ENCODE results near the gene TECPR1.
A peak's percentile ranks its signal among the peaks of the same experiment; 100 is the strongest.

The TECPR1 gene

GRCh38 chr7:98186452-98187137 lies 65.4 kb downstream of the TECPR1 start:
- no peak for DNase-seq

- DNase-seq = no peak
These were observed 66.9 kb downstream of the TECPR1 start for GRCh38 chr7:98185101-98185500.

GRCh38 chr7:98180751-98181150 lies 71.3 kb downstream of the TECPR1 start:
- no peak for DNase-seq

GRCh38 chr7:98178762-98179490 lies 73.1 kb downstream of the TECPR1 start:
- no peak for DNase-seq

GRCh38 chr7:98178321-98178720 lies 73.7 kb downstream of the TECPR1 start:
- DNase-seq = no peak

GRCh38 chr7:98177553-98177952 lies 74.5 kb downstream of the TECPR1 start:
- no peak for DNase-seq

GRCh38 chr7:98175260-98175940 lies 76.6 kb downstream of the TECPR1 start:
- no peak for DNase-seq

- DNase-seq = no peak
These were observed 77.4 kb downstream of the TECPR1 start for GRCh38 chr7:98174334-98175259.

GRCh38 chr7:98171449-98171848 lies 80.6 kb downstream of the TECPR1 start:
- DNase-seq = no peak

- DNase-seq = no peak
These were observed 81.1 kb downstream of the TECPR1 start for GRCh38 chr7:98170966-98171365.

- DNase-seq = no peak
These were observed 83.0 kb downstream of the TECPR1 start for GRCh38 chr7:98168904-98169621.

GRCh38 chr7:98168181-98168903 lies 83.7 kb downstream of the TECPR1 start:
- peak; percentile 44 to 56 for DNase-seq

- no peak for DNase-seq
These were observed 84.4 kb downstream of the TECPR1 start for GRCh38 chr7:98167653-98168052.

- no peak for DNase-seq
These were observed 85.4 kb downstream of the TECPR1 start for GRCh38 chr7:98166668-98166970.

- DNase-seq = peak; percentile 44 to 48
These were observed 86.0 kb downstream of the TECPR1 start for GRCh38 chr7:98165827-98166667.
